ENCODE results near the gene AKAP1.

AKAP1 gene

DNA sequence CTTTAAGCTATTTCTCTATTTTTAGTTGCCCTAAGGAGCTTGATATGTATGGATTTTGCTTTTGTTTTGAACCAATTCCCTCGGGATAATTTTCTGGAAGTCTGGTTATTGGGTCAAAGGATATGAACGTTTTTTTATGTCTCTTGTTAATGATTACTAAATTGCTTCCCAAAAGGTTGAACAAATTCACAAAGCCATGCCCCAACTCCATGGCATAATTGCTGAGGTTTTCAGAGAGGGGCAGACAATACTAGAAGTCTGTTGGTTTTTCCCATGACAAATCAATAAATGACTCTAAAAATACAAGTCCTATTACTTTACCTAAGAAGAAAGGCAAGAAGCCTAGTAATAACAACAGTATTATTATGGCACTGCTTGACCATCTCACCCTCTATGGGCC is 11.4 kb upstream of the AKAP1 start:
- TF ChIP-seq, protein P1, sequence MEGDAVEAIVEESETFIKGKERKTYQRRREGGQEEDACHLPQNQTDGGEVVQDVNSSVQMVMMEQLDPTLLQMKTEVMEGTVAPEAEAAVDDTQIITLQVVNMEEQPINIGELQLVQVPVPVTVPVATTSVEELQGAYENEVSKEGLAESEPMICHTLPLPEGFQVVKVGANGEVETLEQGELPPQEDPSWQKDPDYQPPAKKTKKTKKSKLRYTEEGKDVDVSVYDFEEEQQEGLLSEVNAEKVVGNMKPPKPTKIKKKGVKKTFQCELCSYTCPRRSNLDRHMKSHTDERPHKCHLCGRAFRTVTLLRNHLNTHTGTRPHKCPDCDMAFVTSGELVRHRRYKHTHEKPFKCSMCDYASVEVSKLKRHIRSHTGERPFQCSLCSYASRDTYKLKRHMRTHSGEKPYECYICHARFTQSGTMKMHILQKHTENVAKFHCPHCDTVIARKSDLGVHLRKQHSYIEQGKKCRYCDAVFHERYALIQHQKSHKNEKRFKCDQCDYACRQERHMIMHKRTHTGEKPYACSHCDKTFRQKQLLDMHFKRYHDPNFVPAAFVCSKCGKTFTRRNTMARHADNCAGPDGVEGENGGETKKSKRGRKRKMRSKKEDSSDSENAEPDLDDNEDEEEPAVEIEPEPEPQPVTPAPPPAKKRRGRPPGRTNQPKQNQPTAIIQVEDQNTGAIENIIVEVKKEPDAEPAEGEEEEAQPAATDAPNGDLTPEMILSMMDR (IDR thresholded peaks at IDR 0.05; ENCODE audit: low read depth, low read length), result no peak
- in situ Hi-C loops (cut with HindIII; ENCODE audit: low sequenced_read_pairs), result no loop called here
- no peak for DNase-seq (ENCODE audit: low read depth, low spot score)
- H3K4me3 ChIP-seq (ENCODE audit: low read depth, low read length), result no peak overlapping the region

DNA sequence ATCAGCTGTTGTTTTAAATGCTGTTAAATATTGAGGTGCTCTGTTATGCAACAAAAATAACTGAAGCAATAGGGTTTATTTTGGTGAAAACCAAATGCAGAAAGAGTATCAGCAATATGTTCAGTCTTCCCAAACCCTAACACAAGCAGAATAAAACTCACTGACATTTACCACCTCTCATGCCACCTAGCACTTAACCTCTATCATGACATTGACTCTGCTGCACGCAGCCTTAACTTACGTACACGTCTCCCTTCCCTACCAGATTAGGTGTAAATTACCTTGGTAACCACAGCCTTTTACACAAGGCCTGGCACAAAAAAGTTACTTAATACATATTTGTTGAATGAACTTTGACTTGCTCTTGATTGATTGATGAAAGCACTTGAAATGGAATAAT is 9.9 kb upstream of the AKAP1 start:
- DNase-seq (ENCODE audit: low read depth, low spot score), result no peak
- TF ChIP-seq, protein P1 (IDR thresholded peaks at IDR 0.05; ENCODE audit: low read depth, low read length), result no peak
- in situ Hi-C loops (cut with HindIII; ENCODE audit: low sequenced_read_pairs), result no loop called here
- H3K4me3 ChIP-seq (ENCODE audit: low read depth, low read length), result no peak overlapping the region

DNA sequence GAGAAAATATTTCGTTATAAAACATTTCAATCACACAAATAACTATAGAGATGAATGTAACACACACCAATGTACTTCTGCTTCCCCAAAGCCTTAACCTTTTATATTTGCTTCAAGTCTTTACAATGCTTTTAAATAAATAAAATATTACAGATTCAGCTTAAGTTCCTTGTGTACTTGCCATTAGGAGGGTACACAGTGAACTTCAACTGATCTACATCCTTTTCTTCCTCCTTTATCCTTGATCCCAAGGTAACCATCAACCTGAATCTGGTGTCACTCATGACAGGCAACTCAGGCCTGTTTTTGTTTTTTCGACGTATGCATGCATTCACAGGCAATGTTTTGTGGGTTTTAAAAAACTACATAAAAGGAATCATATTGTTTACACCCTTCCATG is 9.3 kb upstream of the AKAP1 start:
- no peak for DNase-seq (ENCODE audit: low read depth, low spot score)
- in situ Hi-C loops (cut with HindIII; ENCODE audit: low sequenced_read_pairs), result no loop called here
- TF ChIP-seq, protein P1 (IDR thresholded peaks at IDR 0.05; ENCODE audit: low read depth, low read length), result no peak
- no peak overlapping the region for H3K4me3 ChIP-seq (ENCODE audit: low read depth, low read length)

DNA sequence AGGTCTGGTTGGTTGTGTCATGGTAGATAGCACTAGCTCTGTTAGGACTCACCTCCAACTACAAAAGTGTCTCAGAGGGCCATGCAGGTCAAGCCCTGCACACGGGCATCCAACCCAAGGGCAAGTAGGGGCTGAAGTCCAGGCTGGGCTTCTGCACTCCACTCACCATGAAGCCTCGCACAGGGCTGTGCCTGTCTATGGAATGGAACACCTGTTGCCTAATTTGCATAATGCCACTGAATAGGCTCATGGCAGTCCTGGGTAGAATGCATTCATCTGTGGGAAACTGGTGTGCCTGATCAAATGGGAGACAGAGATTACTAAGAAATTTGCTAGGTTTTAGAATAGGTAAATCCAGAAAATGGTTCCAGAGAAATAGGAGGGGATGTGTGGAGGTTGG is 8.0 kb upstream of the AKAP1 start:
- in situ Hi-C loops (cut with HindIII; ENCODE audit: low sequenced_read_pairs), result no loop called here
- TF ChIP-seq, protein P1 (IDR thresholded peaks at IDR 0.05; ENCODE audit: low read depth, low read length), result no peak
- no peak for DNase-seq (ENCODE audit: low read depth, low spot score)

DNA sequence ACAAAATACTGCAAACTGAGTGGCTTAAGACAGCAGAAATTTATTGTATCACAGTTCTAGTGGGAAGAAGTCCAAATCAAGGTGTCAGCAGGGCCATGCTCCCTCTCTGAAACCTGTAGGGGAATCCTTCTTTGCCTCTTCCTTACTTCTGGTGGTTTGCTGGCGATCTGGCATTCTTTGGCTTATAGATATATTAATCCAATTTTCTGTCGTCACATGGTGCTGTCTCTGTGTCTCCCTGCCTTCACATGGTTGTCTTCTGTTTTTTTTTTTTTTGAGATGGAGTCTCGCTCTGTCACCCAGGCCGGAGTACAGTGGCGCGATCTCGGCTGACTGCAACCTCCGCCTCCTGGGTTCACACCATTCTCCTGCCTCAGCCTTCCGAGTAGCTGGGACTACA is 6.8 kb upstream of the AKAP1 start:
- H3K4me3 ChIP-seq (ENCODE audit: low read depth, low read length), result no peak overlapping the region
- no peak for DNase-seq (ENCODE audit: low read depth, low spot score)
- TF ChIP-seq, protein P1 (IDR thresholded peaks at IDR 0.05; ENCODE audit: low read depth, low read length), result no peak
- in situ Hi-C loops (cut with HindIII; ENCODE audit: low sequenced_read_pairs), result no loop called here

More for the DNA sequence above, 8.0 kb upstream of the AKAP1 start:
- no peak overlapping the region for H3K4me3 ChIP-seq (ENCODE audit: low read depth, low read length)

DNA sequence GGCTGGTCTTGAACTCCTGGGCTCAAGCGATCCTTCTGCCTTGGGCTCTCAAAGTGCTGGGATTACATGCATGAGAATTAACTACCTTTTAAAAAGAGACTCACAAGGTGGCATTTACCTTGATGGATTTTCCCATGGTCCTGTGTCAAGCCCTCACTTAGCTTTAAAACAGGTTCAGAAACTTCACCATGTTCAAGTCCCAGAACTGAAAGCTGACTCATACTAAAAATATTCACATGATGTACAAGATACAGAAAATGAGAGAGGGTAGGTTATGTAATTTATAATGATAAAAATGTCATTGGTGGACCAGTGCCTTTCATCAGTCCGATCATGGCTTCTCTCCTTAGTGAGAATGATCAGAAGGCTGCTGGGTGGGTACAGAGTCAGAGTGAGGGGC is 4.3 kb upstream of the AKAP1 start:
- H3K4me3 ChIP-seq (ENCODE audit: low read depth, low read length), result no peak overlapping the region
- DNase-seq (ENCODE audit: low read depth, low spot score), result no peak
- in situ Hi-C loops (cut with HindIII; ENCODE audit: low sequenced_read_pairs), result no loop called here
- TF ChIP-seq, protein P1 (IDR thresholded peaks at IDR 0.05; ENCODE audit: low read depth, low read length), result no peak

DNA sequence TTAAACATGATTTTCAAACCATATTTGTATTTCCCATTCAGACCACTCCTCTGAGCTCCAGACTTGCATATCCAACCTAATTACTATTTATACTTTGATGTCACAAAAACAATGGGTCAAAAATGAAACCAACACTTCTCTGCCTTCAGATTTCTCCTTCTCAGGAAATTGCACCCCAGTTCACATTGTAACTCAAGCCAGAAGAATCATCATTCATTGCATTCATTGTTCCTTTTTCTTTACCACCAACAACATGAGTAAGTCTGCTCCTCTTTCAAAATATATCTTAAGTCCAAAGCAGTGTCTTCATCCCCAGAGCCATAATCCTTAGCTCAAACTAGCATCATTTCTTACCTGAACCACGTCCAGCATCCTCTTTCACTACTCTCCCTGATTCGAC is 2.6 kb upstream of the AKAP1 start:
- no peak for DNase-seq (ENCODE audit: low read depth, low spot score)
- TF ChIP-seq, protein P1 (IDR thresholded peaks at IDR 0.05; ENCODE audit: low read depth, low read length), result no peak
- in situ Hi-C loops (cut with HindIII; ENCODE audit: low sequenced_read_pairs), result no loop called here
- no peak overlapping the region for H3K4me3 ChIP-seq (ENCODE audit: low read depth, low read length)

Data from astrocyte of the spinal cord (primary cell).